H1 (cell line): ENCODE measurements around the gene MACROD1. TPM values are rescaled to one million over a fixed set of nuclear protein-coding genes. Genes with fewer than 3 reads are reported as not detected.

Experiments used
- CTCF ChIA-PET: fragments of 300-600 bp; sonication (Branson Sonifier 250); formaldehyde crosslinking; loops from one replicate; lab custom pipeline; 2021; ENCODE audit not compliant: partially characterized antibody; lab: Charles Lee
- POLR2A ChIA-PET: fragments of 300-600 bp; sonication (Branson Sonifier 250); formaldehyde crosslinking; loops from one replicate; lab custom pipeline; 2021; ENCODE audit warnings: inconsistent platforms; ENCODE audit not compliant: partially characterized antibody; lab: Charles Lee
- DNase-seq, 2 experiments: peaks; one replicate each; pipeline versions ENCODE4 v3.0.0 to v3.0.0-alpha.2; 2010 to 2022; ENCODE audit warnings: low spot score in 2 of 2, low read depth in 1 of 2, mixed read lengths in 1 of 2
- FAIRE-seq: peaks from 2 replicates; lab custom pipeline; 2011; peaks lifted over from hg19 to GRCh38; lab: Jason Lieb, UNC
- H2AFZ ChIP-seq: 2 replicates; pipeline ENCODE4 v1.8.1; 2012; ENCODE audit warnings: low read length, inconsistent platforms
- H2AK5ac ChIP-seq: 2 replicates; pipeline ENCODE4 v1.6.1; 2013; ENCODE audit warnings: low read depth, low read length
- H2BK120ac ChIP-seq: replicated peaks from 2 replicates; pipeline ENCODE3; 2013; ENCODE audit warnings: low read depth, low read length, inconsistent platforms
- H2BK12ac ChIP-seq: 2 replicates; pipeline ENCODE4 v1.6.1; 2013; ENCODE audit warnings: low read depth, low read length
- H2BK15ac ChIP-seq: 2 replicates; pipeline ENCODE4 v1.6.1; 2013; ENCODE audit warnings: low read length
- H2BK20ac ChIP-seq: 2 replicates; pipeline ENCODE4 v1.6.1; 2013; ENCODE audit warnings: low read length
- H2BK5ac ChIP-seq: 2 replicates; pipeline ENCODE4 v1.6.1; 2013; ENCODE audit warnings: low read depth, low read length
- H3K14ac ChIP-seq: 2 replicates; pipeline ENCODE4 v1.6.1; 2013; ENCODE audit warnings: inconsistent platforms; ENCODE audit not compliant: insufficient read length
- H3K18ac ChIP-seq: 2 replicates; pipeline ENCODE4 v1.6.1; 2013; ENCODE audit warnings: low read length; ENCODE audit errors: extremely low read depth
- H3K23ac ChIP-seq: 2 replicates; pipeline ENCODE4 v1.6.1; 2013; ENCODE audit warnings: inconsistent platforms; ENCODE audit not compliant: insufficient read length
- H3K23me2 ChIP-seq: 2 replicates; pipeline ENCODE4 v1.6.1; 2013; ENCODE audit warnings: low read depth, low read length
- H3K27ac ChIP-seq: 2 replicates; pipeline ENCODE4 v1.6.1; 2011; ENCODE audit warnings: low read depth, low read length, inconsistent platforms
- H3K27me3 ChIP-seq, 4 experiments: replicated peaks in 1 of 4; 1 replicate in 1 of 4; 2 replicates in 3 of 4; pipeline versions ENCODE4 v1.6.1 to v1.8.1; 2011 to 2013; ENCODE audit warnings: low read length in 3 of 4, mild to moderate bottlenecking in 3 of 4, inconsistent platforms in 2 of 4, mixed read lengths in 2 of 4, moderate library complexity in 1 of 4; ENCODE audit not compliant: control insufficient read depth in 3 of 4, insufficient read depth in 3 of 4; ENCODE audit errors: extremely low read depth in 1 of 4
- H3K36me3 ChIP-seq, 4 experiments: 2 replicates each; pipeline versions ENCODE4 v1.6.1 to v1.8.1; 2011 to 2013; ENCODE audit warnings: mild to moderate bottlenecking in 4 of 4, low read length in 3 of 4, moderate library complexity in 2 of 4, control low read depth in 1 of 4, inconsistent platforms in 1 of 4; ENCODE audit not compliant: insufficient read depth in 4 of 4, control insufficient read depth in 2 of 4
- H3K4ac ChIP-seq: replicated peaks from 2 replicates; pipeline ENCODE3; 2013; ENCODE audit warnings: low read length, low read depth, mixed read lengths, inconsistent platforms; ENCODE audit not compliant: insufficient read length
- H3K4me1 ChIP-seq, 4 experiments: replicated peaks in 1 of 4; 1 replicate in 1 of 4; 2 replicates in 3 of 4; pipeline versions ENCODE4 v1.6.1 to v1.8.1; 2011 to 2013; ENCODE audit warnings: low read length in 3 of 4, inconsistent platforms in 2 of 4, mixed read lengths in 1 of 4; ENCODE audit not compliant: insufficient read depth in 4 of 4, control insufficient read depth in 3 of 4
- H3K4me2 ChIP-seq, 2 experiments: 2 replicates each; pipeline versions ENCODE4 v1.6.1 to v1.8.1; 2011 to 2013; ENCODE audit warnings: low read depth in 2 of 2, low read length in 2 of 2, control low read depth in 1 of 2, inconsistent platforms in 1 of 2, mild to moderate bottlenecking in 1 of 2; ENCODE audit not compliant: insufficient read depth in 1 of 2
- H3K4me3 ChIP-seq, 4 experiments: fragments of 200-600, 300-600 bp in 1 of 4; sonication (generic), shearing (Covaris generic), sonication (Bioruptor Twin) in 1 of 4; 2 replicates each; pipeline versions ENCODE4 v1.5.1 to v1.8.1; 2011 to 2016; ENCODE audit warnings: low read length in 4 of 4, low read depth in 3 of 4, control low read depth in 2 of 4, inconsistent platforms in 2 of 4, mild to moderate bottlenecking in 2 of 4, mixed read lengths in 1 of 4, moderate library complexity in 1 of 4; ENCODE audit not compliant: insufficient read depth in 2 of 4; ENCODE audit errors: extremely low read depth in 1 of 4
- H3K56ac ChIP-seq: replicated peaks from 2 replicates; pipeline ENCODE3; 2013; ENCODE audit warnings: low read depth, mild to moderate bottlenecking, mixed read lengths, low read length, inconsistent platforms; ENCODE audit not compliant: insufficient read length
- H3K79me1 ChIP-seq: 2 replicates; pipeline ENCODE4 v1.6.1; 2013; ENCODE audit warnings: low read depth, low read length, control low read depth
- H3K79me2 ChIP-seq, 2 experiments: 2 replicates each; pipeline versions ENCODE4 v1.6.1 to v1.8.1; 2012 to 2013; ENCODE audit warnings: low read length in 2 of 2, mild to moderate bottlenecking in 2 of 2, inconsistent platforms in 1 of 2; ENCODE audit not compliant: insufficient read depth in 2 of 2, control insufficient read depth in 1 of 2
- H3K9ac ChIP-seq, 4 experiments: replicated peaks in 1 of 4; 1 replicate in 1 of 4; 2 replicates in 3 of 4; pipeline versions ENCODE4 v1.6.1 to v1.8.1; 2011 to 2013; ENCODE audit warnings: low read depth in 3 of 4, low read length in 3 of 4, control low read depth in 2 of 4, mild to moderate bottlenecking in 2 of 4, moderate library complexity in 2 of 4, inconsistent platforms in 1 of 4; ENCODE audit errors: extremely low read depth in 1 of 4
- H3K9me3 ChIP-seq, 2 experiments: 2 replicates each; pipeline versions ENCODE4 v1.6.1 to v1.8.1; 2012 to 2013; ENCODE audit warnings: mild to moderate bottlenecking in 2 of 2, moderate library complexity in 2 of 2, control low read depth in 1 of 2, inconsistent platforms in 1 of 2, low read depth in 1 of 2, low read length in 1 of 2, mixed read lengths in 1 of 2; ENCODE audit not compliant: insufficient read depth in 2 of 2
- H4K20me1 ChIP-seq, 2 experiments: replicated peaks in 1 of 2; 2 replicates each; pipeline versions ENCODE3 to v1.8.1; 2011 to 2013; ENCODE audit warnings: inconsistent platforms in 2 of 2, low read length in 2 of 2, mild to moderate bottlenecking in 1 of 2; ENCODE audit not compliant: insufficient read depth in 2 of 2, control insufficient read depth in 1 of 2
- H4K5ac ChIP-seq: 2 replicates; pipeline ENCODE4 v1.6.1; 2013; ENCODE audit warnings: low read length, low read depth, mixed read lengths, inconsistent platforms; ENCODE audit not compliant: insufficient read length
- H4K8ac ChIP-seq: 2 replicates; pipeline ENCODE4 v1.8.0; 2013; ENCODE audit warnings: mild to moderate bottlenecking, moderate library complexity, low read length, inconsistent platforms; ENCODE audit not compliant: insufficient read depth; ENCODE audit errors: extremely low read depth
- H4K91ac ChIP-seq: replicated peaks from 2 replicates; pipeline ENCODE3; 2013; ENCODE audit warnings: low read length, mixed read lengths, inconsistent platforms; ENCODE audit not compliant: insufficient read length
- CHD1 ChIP-seq: IDR thresholded peaks from 2 replicates; pipeline ENCODE4 v1.6.1; 2012; ENCODE audit warnings: low read depth, low read length, improper control_type of control experiment
- POLR2AphosphoS5 ChIP-seq: IDR thresholded peaks from 2 replicates; pipeline ENCODE4 v1.6.1; 2011; ENCODE audit warnings: low read depth, low read length
- POU5F1 ChIP-seq: IDR thresholded peaks from 2 replicates; pipeline ENCODE4 v1.6.1; 2011; ENCODE audit warnings: low read depth, mild to moderate bottlenecking, low read length, moderate library complexity
- RAD21 ChIP-seq, 2 experiments: IDR thresholded peaks in 1 of 2; conservative IDR thresholded peaks in 1 of 2; 2 replicates each; pipeline ENCODE4 v1.6.1; 2011; ENCODE audit warnings: low read depth in 2 of 2, low read length in 2 of 2, improper control_type of control experiment in 1 of 2, inconsistent platforms in 1 of 2, mild to moderate bottlenecking in 1 of 2, moderate library complexity in 1 of 2
- SIX5 ChIP-seq: IDR thresholded peaks from 2 replicates; pipeline ENCODE4 v1.6.1; 2011; ENCODE audit warnings: mild to moderate bottlenecking, low read depth, low read length
- SP4 ChIP-seq: IDR thresholded peaks from 2 replicates; pipeline ENCODE4 v1.6.1; 2012; ENCODE audit warnings: low read length, inconsistent platforms
- SUZ12 ChIP-seq: fragments of 200-600 bp; sonication (generic); IDR thresholded peaks from 2 replicates; pipeline ENCODE4 v1.6.1; 2012; ENCODE audit warnings: mild to moderate bottlenecking, inconsistent platforms, low read length, moderate library complexity, mixed read lengths
- WGBS, 2 experiments: shearing (Covaris generic) in 1 of 2; methylation state at CpG; one replicate each; pipeline versions ENCODE4 v1.1.6 to v1.1.7; 2013 to 2015; ENCODE audit warnings: low lambda C conversion rate in 2 of 2, mixed read lengths in 2 of 2, inconsistent platforms in 1 of 2, low coverage in 1 of 2, missing lambda C conversion rate in 1 of 2; ENCODE audit not compliant: insufficient replicate concordance in 2 of 2, insufficient coverage in 1 of 2, insufficient read length in 1 of 2; ENCODE audit errors: extremely low coverage in 1 of 2, missing lambda C conversion rate in 1 of 2; 5-methylcytosine and 5-hydroxymethylcytosine counted together
- polyA plus RNA-seq, 7 experiments: library from polyadenylated mRNA; depleted of rRNA in 3 of 7; stranded (reverse) in 5 of 7; unstranded in 2 of 7; fragments of >200 nt in 5 of 7; fragments of 200-250 nt in 2 of 7; gene quantifications; 1 replicate in 5 of 7; 2 replicates in 1 of 7; 4 replicates in 1 of 7; pipeline versions ENCODE4 v1.2.1 to v1.2.3, GENCODE V29; 2011 to 2013; ENCODE audit warnings: missing spikeins in 2 of 7, mixed read lengths in 2 of 7
- total RNA-seq: library from RNA; stranded (reverse); fragmentation: NEBNext Ultra II Directional; extraction: Animal tissue kit (Norgen Biotek cat#: 25700); gene quantifications from 2 replicates; pipeline ENCODE4 v1.2.1, GENCODE V29; 2021

Gene MACROD1
- total and polyA plus RNA-seq, 2 of the 8 experiments (the other 6 are each of a cell fraction or from before 2014, with no cell fraction given), result 19.5 to 34.1 TPM

DNA sequence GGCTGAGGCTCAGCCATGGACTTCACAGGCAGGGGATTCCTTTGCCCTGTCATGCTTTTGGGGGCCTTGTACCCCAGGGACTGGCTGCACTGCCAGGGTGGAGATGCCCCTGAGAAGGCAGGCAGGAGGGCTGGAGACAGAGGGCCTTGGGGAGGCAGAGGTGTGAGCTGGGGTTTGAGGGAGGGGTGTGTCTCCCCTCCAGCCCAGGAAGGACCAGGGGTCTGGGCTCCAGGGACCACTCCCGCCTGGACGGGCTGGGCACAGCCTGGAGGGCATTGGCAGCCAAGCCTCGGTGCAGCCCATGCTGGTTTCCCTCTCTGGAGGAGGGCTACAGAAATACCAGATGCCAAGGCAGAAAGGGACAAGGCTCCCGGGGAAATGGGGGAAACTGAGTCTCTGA is 160.2 kb downstream of the MACROD1 start:
- ChIA-PET POLR2A (interaction anchor here (0.9 to 2.1 kb wide), 3 partner anchors 13 to 31 kb away, joined by 3 to 11 read pairs (median 3); partner anchors contain the start of gene COX8A), CTCF (interaction anchor here (0.8 to 6.3 kb wide), 9 partner anchors 11 to 169 kb away, joined by 3 to 43 read pairs (median 3); no protein-coding TSS in a partner anchor)
- Histone ChIP-seq H3K79me2 (no peaks in the 10 kb centered on the region), H4K8ac (no peak overlapping the region), H3K4me3 (no peak overlapping the region), H3K4me2 (no peak overlapping the region), H2AFZ (no peak overlapping the region), H3K4me1 (peaks cover 0 to 18% (median 11%) of the 10 kb centered on the region in 4 experiments; a peak in 5 of 7 replicates), H3K4ac (no peak overlapping the region), H3K27me3 (peaks cover 33 to 89% (median 74%) of the 10 kb centered on the region in 4 experiments), H3K18ac (no peak overlapping the region), H2BK5ac (no peak overlapping the region), H4K20me1 (peaks cover 2 to 7% of the 10 kb centered on the region in 2 experiments), H2BK15ac (no peak overlapping the region), H3K9me3 (peaks cover 0 to 6% of the 10 kb centered on the region in 2 experiments; a peak in 1 of 4 replicates), H4K5ac (no peak overlapping the region), H3K14ac (no peak overlapping the region), H3K79me1 (no peaks in the 10 kb centered on the region), H3K27ac (no peak overlapping the region), H3K23ac (no peak overlapping the region), H3K23me2 (peaks cover 18% of the 10 kb centered on the region; the same call in 1 of the 2 replicates), H2AK5ac (no peak overlapping the region; the same call in 1 of the 2 replicates), H2BK120ac (no peak overlapping the region), H3K56ac (no peak overlapping the region), H4K91ac (no peak overlapping the region), H3K36me3 (no peaks in the 10 kb centered on the region), H2BK12ac (no peak overlapping the region), H3K9ac (no peak overlapping the region), H2BK20ac (no peak overlapping the region)
- FAIRE-seq, result no peak
- no peak for DNase-seq
- WGBS, 2 experiments, result 84% methylated on average over 4 of the region's 4 CpGs; no CpG with 5 or more reads in 1 of the 2 experiments
- TF ChIP-seq SUZ12, result no peak
- no peak for TF ChIP-seq CHD1
- TF ChIP-seq SP4, result no peak
- no peak for TF ChIP-seq POU5F1
- no peak for TF ChIP-seq SIX5
- TF ChIP-seq RAD21 (IDR thresholded peaks at IDR 0.05 in 1 of 2, conservative IDR thresholded peaks at IDR 0.05 in 1 of 2; ENCODE audit: low read depth in 2 of 2, low read length in 2 of 2), result no peak
- TF ChIP-seq POLR2AphosphoS5, result no peak
